H9 (cell line): ENCODE measurements around the gene NEB. TPM values are rescaled to one million over a fixed set of nuclear protein-coding genes. Genes with fewer than 3 reads are reported as not detected.

Experiments used
- DNase-seq: peaks from one replicate; pipeline ENCODE4 v3.0.0-alpha.2; 2017
- H2AFZ ChIP-seq: one replicate; pipeline ENCODE4 v1.6.1; 2013; ENCODE audit warnings: mild to moderate bottlenecking, low read length, control low read depth, moderate library complexity
- H2AK5ac ChIP-seq: 2 replicates; pipeline ENCODE4 v1.6.1; 2013; ENCODE audit warnings: low read length, control low read depth, mixed read lengths; ENCODE audit not compliant: insufficient read length
- H2BK120ac ChIP-seq: one replicate; pipeline ENCODE4 v1.6.1; 2013; ENCODE audit warnings: low read depth, mild to moderate bottlenecking, low read length, control low read depth, inconsistent platforms; ENCODE audit not compliant: poor library complexity, severe bottlenecking
- H2BK12ac ChIP-seq: 2 replicates; pipeline ENCODE4 v1.6.1; 2013; ENCODE audit warnings: low read length, control low read depth, mixed read lengths, low read depth; ENCODE audit not compliant: insufficient read length
- H2BK15ac ChIP-seq: 2 replicates; pipeline ENCODE4 v1.6.1; 2013; ENCODE audit warnings: low read depth, low read length, control low read depth
- H2BK20ac ChIP-seq: one replicate; pipeline ENCODE4 v1.6.1; 2013; ENCODE audit warnings: low read depth, mild to moderate bottlenecking, low read length, control low read depth, inconsistent platforms; ENCODE audit not compliant: poor library complexity, severe bottlenecking
- H2BK5ac ChIP-seq: 2 replicates; pipeline ENCODE4 v1.6.1; 2013; ENCODE audit warnings: low read length, control low read depth, mixed read lengths; ENCODE audit not compliant: insufficient read length
- H3K14ac ChIP-seq: 2 replicates; pipeline ENCODE4 v1.6.1; 2013; ENCODE audit warnings: low read length, control low read depth; ENCODE audit not compliant: insufficient read depth
- H3K18ac ChIP-seq: 2 replicates; pipeline ENCODE4 v1.6.1; 2013; ENCODE audit warnings: low read depth, mild to moderate bottlenecking, mixed read lengths, low read length, control low read depth; ENCODE audit not compliant: insufficient read length
- H3K23ac ChIP-seq: 2 replicates; pipeline ENCODE4 v1.6.1; 2013; ENCODE audit warnings: low read length, control low read depth, mixed read lengths, low read depth; ENCODE audit not compliant: insufficient read length
- H3K23me2 ChIP-seq: 2 replicates; pipeline ENCODE4 v1.6.1; 2013; ENCODE audit warnings: low read depth, mild to moderate bottlenecking, mixed read lengths, low read length, control low read depth; ENCODE audit not compliant: insufficient read length, poor library complexity, severe bottlenecking
- H3K27ac ChIP-seq: 2 replicates; pipeline ENCODE4 v1.5.1; 2013; ENCODE audit warnings: low read length, control low read depth, mixed read lengths, low read depth; ENCODE audit not compliant: insufficient read length
- H3K27me3 ChIP-seq: 2 replicates; pipeline ENCODE4 v1.6.1; 2013; ENCODE audit warnings: low read length, control low read depth, inconsistent platforms; ENCODE audit not compliant: insufficient read depth
- H3K4ac ChIP-seq: 2 replicates; pipeline ENCODE4 v1.6.1; 2013; ENCODE audit warnings: low read depth, mild to moderate bottlenecking, control low read depth, inconsistent platforms, low read length, moderate library complexity
- H3K4me1 ChIP-seq: 2 replicates; pipeline ENCODE4 v1.6.1; 2013; ENCODE audit warnings: low read length, control low read depth, inconsistent platforms; ENCODE audit not compliant: insufficient read depth
- H3K4me2 ChIP-seq: 2 replicates; pipeline ENCODE4 v1.6.1; 2013; ENCODE audit warnings: low read length, control low read depth, mixed read lengths; ENCODE audit not compliant: insufficient read length, insufficient read depth
- H3K56ac ChIP-seq: 2 replicates; pipeline ENCODE4 v1.6.1; 2013; ENCODE audit warnings: low read depth, mild to moderate bottlenecking, mixed read lengths, low read length, control low read depth; ENCODE audit not compliant: insufficient read length
- H3K79me1 ChIP-seq: 2 replicates; pipeline ENCODE4 v1.6.1; 2013; ENCODE audit warnings: low read depth, mild to moderate bottlenecking, moderate library complexity, low read length, control low read depth, inconsistent platforms; ENCODE audit not compliant: insufficient read depth, poor library complexity, severe bottlenecking
- H3K79me2 ChIP-seq: 2 replicates; pipeline ENCODE4 v1.6.1; 2013; ENCODE audit warnings: low read length, control low read depth, inconsistent platforms; ENCODE audit not compliant: insufficient read depth
- H3K9ac ChIP-seq: 2 replicates; pipeline ENCODE4 v1.6.1; 2013; ENCODE audit warnings: low read length, control low read depth, mixed read lengths; ENCODE audit not compliant: insufficient read length; ENCODE audit errors: extremely low read depth
- H3K9me3 ChIP-seq: one replicate; pipeline ENCODE4 v1.6.1; 2013; ENCODE audit warnings: low read depth, low read length, inconsistent platforms; ENCODE audit not compliant: control insufficient read depth
- H3T11ph ChIP-seq: one replicate; pipeline ENCODE4 v1.6.1; 2013; ENCODE audit warnings: mild to moderate bottlenecking, low read length, control low read depth, inconsistent platforms
- H4K20me1 ChIP-seq: one replicate; pipeline ENCODE4 v1.6.1; 2013; ENCODE audit not compliant: control insufficient read depth, insufficient read length, insufficient read depth
- H4K5ac ChIP-seq: 2 replicates; pipeline ENCODE4 v1.6.1; 2013; ENCODE audit warnings: low read depth, mild to moderate bottlenecking, mixed read lengths, low read length, control low read depth; ENCODE audit not compliant: insufficient read length
- H4K8ac ChIP-seq: replicated peaks from 2 replicates; pipeline ENCODE4 v1.6.1; 2013; ENCODE audit warnings: low read length, control low read depth, mixed read lengths, low read depth; ENCODE audit not compliant: insufficient read length
- H4K91ac ChIP-seq: 2 replicates; pipeline ENCODE4 v1.6.1; 2013; ENCODE audit warnings: low read depth, mild to moderate bottlenecking, moderate library complexity, mixed read lengths, low read length, control low read depth; ENCODE audit not compliant: insufficient read length
- H3K27ac Mint-ChIP-seq, 3 experiments: 2 replicates in 2 of 3; 3 replicates in 1 of 3; pipeline ENCODE4 v1.8.0; 2020 to 2021; ENCODE audit warnings: mixed read lengths in 3 of 3, mild to moderate bottlenecking in 1 of 3, moderate library complexity in 1 of 3
- H3K27me3 Mint-ChIP-seq: 2 replicates; pipeline ENCODE4 v1.8.0; 2021; ENCODE audit warnings: low read depth, mild to moderate bottlenecking, moderate library complexity, mixed read lengths
- H3K36me3 Mint-ChIP-seq, 3 experiments: 2 replicates in 2 of 3; 3 replicates in 1 of 3; pipeline ENCODE4 v1.8.0; 2020 to 2021; ENCODE audit warnings: low read depth in 3 of 3, mixed read lengths in 3 of 3; ENCODE audit not compliant: insufficient read depth in 1 of 3
- H3K4me1 Mint-ChIP-seq, 2 experiments: 2 replicates each; pipeline ENCODE4 v1.8.0; 2020; ENCODE audit warnings: mixed read lengths in 2 of 2
- H3K4me3 Mint-ChIP-seq, 2 experiments: 2 replicates in 1 of 2; 3 replicates in 1 of 2; pipeline ENCODE4 v1.8.0; 2020 to 2021; ENCODE audit warnings: mild to moderate bottlenecking in 2 of 2, mixed read lengths in 2 of 2, moderate library complexity in 1 of 2
- H3K9me3 Mint-ChIP-seq, 2 experiments: 2 replicates in 1 of 2; 3 replicates in 1 of 2; pipeline ENCODE4 v1.8.0; 2020; ENCODE audit warnings: mild to moderate bottlenecking in 2 of 2, mixed read lengths in 2 of 2, moderate library complexity in 1 of 2
- CTCF ChIP-seq: fragments of 200-600 bp; sonication (generic); conservative IDR thresholded peaks from 3 replicates; pipeline ENCODE4 v1.8.0; 2021; ENCODE audit warnings: antibody characterized with exemption, mild to moderate bottlenecking
- WGBS: extraction: QIAGEN DNeasy Blood & Tissue Kit; methylation state at CpG from one replicate; pipeline ENCODE4 v1.1.7; 2013; ENCODE audit warnings: missing lambda C conversion rate, low lambda C conversion rate, mixed read lengths; ENCODE audit not compliant: insufficient read length; ENCODE audit errors: extremely low coverage; 5-methylcytosine and 5-hydroxymethylcytosine counted together
- total RNA-seq: library from RNA; stranded (reverse); gene quantifications from 2 replicates; pipeline ENCODE4 v1.2.1, GENCODE V29; 2021

NEB gene
- total RNA-seq, 1 experiment from 2014 or later, result 0.98 TPM

- no peak overlapping the region for H2BK15ac ChIP-seq
- Mint-ChIP-seq H3K4me3 (no peak overlapping the region), H3K4me1 (no peaks in the 10 kb centered on the region), H3K27me3 (peaks cover 2% of the 10 kb centered on the region), H3K36me3 (no peaks in the 10 kb centered on the region), H3K9me3 (no peaks in the 10 kb centered on the region), H3K27ac (peak overlapping the region in 1 of 3 experiments; percentile 3; a peak in 1 of 7 replicates)
- H3K4ac ChIP-seq, result no peak overlapping the region
- no peak overlapping the region for H3K4me2 ChIP-seq
- no peak overlapping the region for H2BK12ac ChIP-seq
- no peak overlapping the region for H3K9ac ChIP-seq
- no peak overlapping the region for H3K23ac ChIP-seq
- H2BK120ac ChIP-seq, result no peak overlapping the region
- H3K4me1 ChIP-seq, result no peaks in the 10 kb centered on the region
- no peaks in the 10 kb centered on the region for H3K79me1 ChIP-seq
- no peak overlapping the region for H3T11ph ChIP-seq
- H3K9me3 ChIP-seq, result no peaks in the 10 kb centered on the region
- no peak overlapping the region for H2AK5ac ChIP-seq
- H4K8ac ChIP-seq, result no peak overlapping the region
- H2BK5ac ChIP-seq, result no peak overlapping the region
- H3K27me3 ChIP-seq, result no peaks in the 10 kb centered on the region
- TF ChIP-seq CTCF, result no peak
- H3K56ac ChIP-seq, result no peak overlapping the region
- no peak for DNase-seq
- H3K27ac ChIP-seq, result no peak overlapping the region
- WGBS, result no CpG with 5 or more reads among the region's 4 CpGs
- no peaks in the 10 kb centered on the region for H3K79me2 ChIP-seq
- H4K91ac ChIP-seq, result no peak overlapping the region
- no peaks in the 10 kb centered on the region for H4K20me1 ChIP-seq
- H2BK20ac ChIP-seq, result no peak overlapping the region
- H3K23me2 ChIP-seq, result no peaks in the 10 kb centered on the region
- no peak overlapping the region for H3K18ac ChIP-seq
- no peak overlapping the region for H4K5ac ChIP-seq
- H3K14ac ChIP-seq, result no peak overlapping the region
- no peak overlapping the region for H2AFZ ChIP-seq
Observed at GRCh38 chr2:151718796-151719195, 15.5 kb downstream of the NEB start.
